CD4-positive, alpha-beta T cell treated with Interleukin-4 for 1 hour (primary cell): ENCODE data around the gene ST7.

Experiments used
- DNase-seq, 2 donors: peaks; one replicate each; pipeline ENCODE4 v3.0.0-alpha.2; 2020 to 2022

ST7 gene

DNA sequence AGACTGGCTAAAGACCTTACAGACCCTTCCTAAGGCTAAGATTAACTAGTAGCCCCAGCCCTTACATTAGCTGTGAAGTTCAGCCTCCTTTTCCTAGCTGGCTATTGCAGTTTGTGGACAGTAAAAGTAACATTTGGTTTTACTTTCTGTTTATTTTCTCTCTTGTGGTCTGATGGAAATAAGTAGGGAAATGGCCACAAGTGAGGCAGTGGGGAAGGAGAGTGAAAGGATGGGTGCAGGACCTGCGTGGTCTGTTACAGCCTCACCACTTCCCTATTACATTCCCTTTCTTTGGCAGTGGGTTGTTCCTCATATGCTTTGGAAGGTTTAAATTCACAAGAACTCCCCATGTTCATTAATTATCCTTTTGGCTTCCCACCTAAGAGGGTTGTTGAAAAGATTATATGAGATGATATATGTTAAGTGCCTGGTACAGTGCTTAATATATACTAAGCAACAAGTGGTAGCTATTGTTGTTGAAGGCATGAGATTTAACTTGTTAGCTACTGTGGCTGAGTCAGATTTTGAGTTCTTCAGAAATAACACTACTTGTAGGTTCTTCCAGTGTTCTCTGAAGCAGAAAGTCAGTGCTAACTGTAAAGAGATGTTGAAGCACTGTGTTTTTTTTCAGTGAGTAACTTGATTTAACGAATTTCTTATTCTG lies 181.7 kb downstream of the ST7 start:
- no peak for DNase-seq

- DNase-seq = no peak
Observed at GRCh38 chr7:117135553-117135891, 182.2 kb downstream of the ST7 start.

DNA sequence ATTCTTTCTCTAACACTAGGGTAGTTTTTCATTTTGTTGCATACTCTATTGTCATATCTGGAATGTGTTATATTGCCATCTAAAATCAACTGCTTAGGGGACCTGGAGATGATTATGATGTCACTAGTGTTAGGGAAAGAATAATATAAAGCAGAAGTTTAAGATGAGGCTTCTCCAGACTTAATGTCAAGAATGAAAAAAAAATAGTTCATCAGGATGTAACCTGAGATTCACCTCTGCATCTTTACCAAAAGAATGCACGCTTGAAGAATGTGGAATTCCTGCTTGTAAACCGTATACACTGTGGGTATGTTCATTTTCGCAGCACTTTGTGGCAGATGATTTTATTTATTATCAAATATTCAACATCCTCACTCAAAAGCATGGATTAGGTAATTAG lies 184.6 kb downstream of the ST7 start:
- DNase-seq = no peak

- DNase-seq = no peak
Observed at GRCh38 chr7:117138495-117138894, 185.2 kb downstream of the ST7 start.

DNA sequence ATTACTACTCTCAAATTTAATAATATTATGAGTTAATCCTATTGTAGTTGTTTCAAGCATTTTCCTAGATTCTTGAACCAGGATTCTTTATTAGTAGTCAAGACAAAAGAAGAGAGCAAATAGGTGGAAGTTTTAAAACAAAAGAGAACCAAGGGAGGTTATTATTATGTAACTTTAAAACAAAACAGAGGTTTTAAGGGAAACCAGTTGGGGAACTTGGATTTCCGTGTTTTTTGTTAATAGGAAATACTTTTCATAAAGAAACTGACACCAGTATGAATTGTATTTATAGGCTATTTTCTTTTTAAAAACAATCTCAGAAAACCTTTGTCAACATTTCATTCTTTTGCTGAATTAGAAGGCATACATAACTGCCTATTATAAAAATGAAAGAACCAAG lies 185.7 kb downstream of the ST7 start:
- no peak for DNase-seq

GRCh38 chr7:117139397-117139984 lies 186.2 kb downstream of the ST7 start:
- DNase-seq = no peak

GRCh38 chr7:117140921-117141320 lies 187.6 kb downstream of the ST7 start:
- DNase-seq = no peak

DNA sequence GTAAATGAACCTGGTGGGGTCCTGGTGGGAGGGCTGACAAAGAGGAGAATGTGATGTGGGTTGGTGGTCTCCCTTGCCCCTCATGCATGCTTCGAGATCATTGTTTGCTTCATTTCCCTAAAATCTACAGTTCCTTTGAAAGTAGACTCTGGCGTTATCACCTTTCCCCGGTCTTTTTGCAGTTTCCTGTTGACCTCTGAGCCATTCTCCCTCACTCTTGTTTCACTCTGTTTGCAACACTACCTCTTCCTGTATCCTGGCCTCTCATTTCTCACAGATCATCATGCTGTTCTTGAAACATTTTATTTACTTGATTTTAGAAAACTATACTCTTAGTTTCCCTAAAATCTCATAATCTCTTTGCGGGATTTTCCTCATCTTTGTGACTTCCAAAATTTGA lies 189.8 kb downstream of the ST7 start:
- no peak for DNase-seq

GRCh38 chr7:117143580-117143979 lies 190.3 kb downstream of the ST7 start:
- DNase-seq = no peak

GRCh38 chr7:117145333-117145732 lies 192.0 kb downstream of the ST7 start:
- no peak for DNase-seq

GRCh38 chr7:117146059-117146458 lies 192.8 kb downstream of the ST7 start:
- no peak for DNase-seq

DNA sequence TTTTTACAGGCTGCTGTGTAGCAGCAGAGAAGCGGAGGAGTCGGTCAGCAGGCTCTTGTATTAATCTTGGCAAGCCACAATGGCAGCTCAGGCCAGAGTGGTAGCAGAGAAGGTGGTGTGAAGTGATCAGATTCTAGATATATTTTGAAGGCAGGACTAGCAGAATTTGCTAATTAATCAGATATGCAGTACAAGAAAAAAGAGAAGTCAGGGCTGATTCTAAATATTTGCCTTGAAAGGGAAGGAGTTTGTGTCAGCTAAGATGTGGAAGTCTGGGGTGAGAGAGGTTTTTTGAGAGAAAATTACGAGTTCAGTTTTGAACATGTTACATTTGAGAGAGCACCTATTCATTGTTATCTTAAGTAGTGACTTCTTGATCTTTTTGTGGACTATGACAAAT lies 193.2 kb downstream of the ST7 start:
- DNase-seq = no peak

GRCh38 chr7:117148971-117149370 lies 195.7 kb downstream of the ST7 start:
- DNase-seq = no peak

DNA sequence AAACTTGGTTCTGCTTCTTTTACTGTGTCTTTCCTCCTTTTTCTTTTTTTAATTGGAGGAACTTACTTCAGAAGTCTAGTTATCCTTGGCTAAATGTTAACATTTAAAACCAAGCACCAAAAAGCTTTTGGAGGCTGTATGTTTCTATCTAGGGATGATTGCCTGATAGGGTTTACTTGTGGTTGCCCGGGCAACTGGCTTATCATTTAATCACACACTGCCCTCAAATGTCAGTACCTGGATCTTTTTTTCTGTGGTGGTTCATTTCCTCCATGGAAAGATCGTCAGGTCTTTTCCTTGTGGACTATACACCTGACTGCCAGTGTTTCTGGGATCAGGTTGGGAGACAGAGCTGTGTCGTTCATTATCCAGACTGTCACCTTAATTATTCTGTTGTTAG lies 196.4 kb downstream of the ST7 start:
- no peak for DNase-seq

- no peak for DNase-seq
Observed at GRCh38 chr7:117152213-117153007, 199.1 kb downstream of the ST7 start.

GRCh38 chr7:117153016-117153545 lies 199.8 kb downstream of the ST7 start:
- DNase-seq = no peak

GRCh38 chr7:117154721-117155120 lies 201.4 kb downstream of the ST7 start:
- DNase-seq = no peak

DNA sequence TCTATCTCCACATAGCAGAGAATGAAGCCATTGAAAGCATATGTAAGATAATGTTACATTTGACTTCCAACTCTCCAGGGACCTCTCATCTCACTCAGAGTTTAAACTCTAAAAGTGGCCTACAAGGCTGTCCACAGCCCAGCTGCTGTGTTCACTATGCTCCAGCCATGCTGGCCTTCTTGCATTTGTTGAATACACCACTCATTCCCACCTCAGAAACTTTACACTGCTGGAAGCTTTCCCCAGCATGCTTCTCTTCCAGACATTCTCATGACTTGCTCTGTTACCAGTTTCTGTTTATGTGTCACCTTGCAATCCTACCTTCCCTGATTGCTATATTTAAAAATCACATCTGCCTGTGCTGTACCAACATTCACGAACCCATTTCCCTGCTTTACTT lies 202.4 kb downstream of the ST7 start:
- DNase-seq = no peak

DNA sequence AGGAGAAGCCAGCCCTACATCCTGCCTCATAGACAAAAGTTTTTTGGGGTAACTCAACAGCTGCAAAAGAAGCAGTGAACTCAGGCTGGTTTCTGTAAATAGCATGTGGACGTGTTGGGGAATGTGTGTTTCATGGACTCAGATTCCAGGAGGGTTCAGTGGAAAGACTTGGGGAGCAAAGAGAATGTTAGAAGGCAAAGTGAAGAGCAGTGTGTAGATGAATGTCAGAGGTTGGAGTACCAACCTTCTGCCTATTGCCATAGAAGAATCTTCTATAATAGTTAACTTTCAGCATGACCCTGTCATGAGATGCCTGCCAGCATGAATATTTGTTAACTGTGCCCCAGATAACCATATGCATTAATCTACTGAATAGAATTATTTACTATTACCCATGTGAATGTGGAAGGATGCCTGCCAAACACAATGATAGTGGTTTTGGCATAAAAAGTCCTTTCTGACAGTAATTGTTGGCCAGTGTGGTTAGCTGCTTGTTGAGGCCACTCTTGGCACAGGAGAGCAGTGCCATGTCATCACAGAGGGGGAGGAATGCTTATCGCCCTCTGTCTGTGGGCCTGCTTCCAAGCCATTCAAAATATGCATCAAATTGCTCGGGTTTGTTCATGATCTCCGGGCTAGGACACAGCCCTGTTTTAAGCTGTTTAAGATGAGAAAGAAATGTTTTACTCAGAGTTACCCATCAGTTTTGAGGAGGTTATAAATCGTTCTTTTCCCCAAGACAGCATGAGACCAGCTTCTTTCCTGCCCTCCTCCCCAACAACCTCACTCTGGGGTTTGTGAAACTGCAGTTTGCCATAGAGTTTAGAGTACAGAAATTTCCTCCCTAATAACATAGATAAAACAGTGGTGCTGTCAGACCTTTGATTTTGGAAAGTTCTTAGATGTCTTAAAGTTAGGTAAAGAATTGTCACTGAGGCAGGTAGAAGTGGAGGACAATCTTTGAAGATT lies 204.2 kb downstream of the ST7 start:
- DNase-seq = no peak

DNA sequence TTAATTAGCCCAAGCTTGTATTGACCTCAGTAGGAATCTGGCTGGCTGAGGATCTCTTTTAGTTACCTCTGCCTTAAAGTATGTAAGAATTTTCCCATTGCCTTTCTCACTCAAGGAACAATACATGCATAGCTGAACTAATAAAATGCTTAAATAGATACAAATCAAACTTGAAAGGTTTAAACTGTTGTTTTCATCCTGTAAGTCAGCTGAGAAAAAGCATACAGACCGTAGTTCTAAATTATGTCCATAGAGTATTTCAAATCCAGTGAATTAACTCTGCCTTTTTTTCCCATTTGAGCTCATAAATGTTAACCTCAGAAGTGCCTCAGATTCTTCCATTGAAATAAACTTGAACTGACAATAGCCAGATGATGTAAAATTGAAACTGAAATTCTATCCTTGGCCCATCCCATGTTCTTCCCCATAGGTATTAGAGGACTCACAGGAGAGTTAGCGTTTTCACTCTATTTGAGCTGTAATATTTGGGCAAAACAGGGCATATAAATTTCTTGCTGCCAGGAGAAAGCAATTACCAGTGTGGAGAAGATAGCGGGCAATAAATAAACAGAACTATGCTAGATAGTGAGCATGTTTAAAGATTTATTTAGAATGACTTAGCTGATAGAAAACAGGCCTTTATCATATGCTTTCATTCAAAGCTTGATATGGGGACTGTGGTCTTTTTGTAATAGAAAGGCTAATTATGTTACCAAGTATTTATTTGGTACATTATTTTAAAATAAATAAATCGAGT lies 205.8 kb downstream of the ST7 start:
- no peak for DNase-seq

DNA sequence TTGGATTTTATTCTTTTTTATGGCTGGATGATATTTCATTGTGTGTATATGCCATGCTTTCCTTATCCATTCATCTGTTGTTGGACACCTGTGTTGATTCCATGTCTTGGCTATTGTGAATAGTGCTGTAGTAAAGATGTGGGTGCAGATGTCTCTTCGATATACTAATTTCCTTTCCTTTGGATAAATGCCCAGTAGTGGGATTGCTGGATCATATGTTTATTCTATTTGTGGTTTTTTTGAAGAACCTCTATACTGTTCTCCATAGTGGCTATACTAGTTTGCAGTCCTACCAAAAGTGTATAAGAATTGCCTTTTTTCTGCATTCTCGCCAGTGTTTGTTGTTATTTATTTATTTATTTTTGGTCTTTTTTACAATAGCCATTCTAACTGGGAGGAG lies 209.8 kb downstream of the ST7 start:
- DNase-seq = no peak

DNA sequence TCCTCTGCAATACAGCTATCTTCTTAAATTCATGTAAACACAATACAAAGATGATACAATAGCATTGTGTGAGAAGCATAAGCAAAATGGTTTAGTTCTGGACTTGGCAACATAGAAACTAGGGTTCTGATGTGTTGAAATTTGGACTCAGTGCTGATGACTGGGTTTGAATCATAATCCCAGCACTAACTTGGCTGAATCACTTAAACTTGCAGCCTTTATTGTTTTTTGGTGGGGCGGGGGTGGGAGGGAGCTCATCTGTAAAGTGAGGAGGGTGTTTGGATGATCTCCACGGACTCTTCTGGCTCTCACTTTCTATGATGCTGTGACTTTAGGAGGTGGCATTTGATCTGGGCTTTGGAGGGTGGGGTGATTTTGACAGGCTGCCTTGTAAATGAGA lies 211.3 kb downstream of the ST7 start:
- DNase-seq = no peak
